RCC 7860 (cell line): ENCODE results near the gene CRB2.
A peak's percentile ranks its signal among the peaks of the same experiment; 100 is the strongest.

ENCODE experiments used
- DNase-seq: peaks from one replicate; pipeline ENCODE4 v3.0.0-alpha.2; 2015; ENCODE audit warnings: low spot score
- FAIRE-seq: peaks from 2 replicates; lab custom pipeline; 2012; peaks lifted over from hg19 to GRCh38; lab: Jason Lieb, UNC

Gene CRB2

GRCh38 chr9:123327697-123328100 is 28.3 kb upstream of the CRB2 start:
- DNase-seq (no peak), FAIRE-seq (no peak)

GRCh38 chr9:123329329-123329955 is 26.6 kb upstream of the CRB2 start:
- FAIRE-seq (peak; percentile 62), DNase-seq (peak; percentile 85)

- DNase-seq, result no peak
- no peak for FAIRE-seq
Observed at GRCh38 chr9:123331346-123332060, 24.5 kb upstream of the CRB2 start.

- peak; percentile 34 for DNase-seq
- peak; percentile 15 for FAIRE-seq
Observed at GRCh38 chr9:123333058-123333669, 22.8 kb upstream of the CRB2 start.

GRCh38 chr9:123334639-123335038 is 21.4 kb upstream of the CRB2 start:
- FAIRE-seq (no peak), DNase-seq (no peak)

GRCh38 chr9:123335193-123335985 is 20.6 kb upstream of the CRB2 start:
- DNase-seq (peak; percentile 61), FAIRE-seq (no peak)

GRCh38 chr9:123335986-123336329 is 20.0 kb upstream of the CRB2 start:
- no peak for FAIRE-seq
- no peak for DNase-seq

GRCh38 chr9:123336449-123336848 is 19.5 kb upstream of the CRB2 start:
- DNase-seq, result no peak
- no peak for FAIRE-seq

GRCh38 chr9:123336959-123337358 is 19.0 kb upstream of the CRB2 start:
- FAIRE-seq (no peak), DNase-seq (no peak)

GRCh38 chr9:123337971-123338370 is 18.0 kb upstream of the CRB2 start:
- no peak for DNase-seq
- no peak for FAIRE-seq

GRCh38 chr9:123338710-123339665 is 17.0 kb upstream of the CRB2 start:
- DNase-seq, result peak; percentile 70
- FAIRE-seq, result no peak

GRCh38 chr9:123339666-123340510 is 16.1 kb upstream of the CRB2 start:
- DNase-seq (peak; percentile 57), FAIRE-seq (no peak)

GRCh38 chr9:123341816-123342215 is 14.2 kb upstream of the CRB2 start:
- FAIRE-seq (no peak), DNase-seq (no peak)

GRCh38 chr9:123342247-123342646 is 13.8 kb upstream of the CRB2 start:
- no peak for DNase-seq
- FAIRE-seq, result no peak

GRCh38 chr9:123343443-123344191 is 12.4 kb upstream of the CRB2 start:
- DNase-seq, result no peak

GRCh38 chr9:123344192-123344949 is 11.6 kb upstream of the CRB2 start:
- FAIRE-seq (no peak), DNase-seq (no peak)

More at GRCh38 chr9:123343443-123344191, 12.4 kb upstream of the CRB2 start:
- FAIRE-seq, result no peak

GRCh38 chr9:123345567-123345955 is 10.4 kb upstream of the CRB2 start:
- FAIRE-seq, result no peak

GRCh38 chr9:123346026-123346425 is 10.0 kb upstream of the CRB2 start:
- no peak for FAIRE-seq

More at GRCh38 chr9:123345567-123345955, 10.4 kb upstream of the CRB2 start:
- no peak for DNase-seq

More at GRCh38 chr9:123346026-123346425, 10.0 kb upstream of the CRB2 start:
- no peak for DNase-seq
